SKM-1 treated with dmso at 0.1 percent for 144 hours (cell line): ENCODE measurements around the gene KRTAP9-1.
"Not testable (repeated sequence)": the region's sequence is repeated elsewhere in the genome, so short reads cannot be mapped to it uniquely, and the experiment has no call there.

Source experiments
- DNase-seq: peaks from one replicate; lab custom pipeline; 2025; ENCODE audit not compliant: unreplicated experiment; lab: John Stamatoyannopoulos, UW

The KRTAP9-1 gene

DNA sequence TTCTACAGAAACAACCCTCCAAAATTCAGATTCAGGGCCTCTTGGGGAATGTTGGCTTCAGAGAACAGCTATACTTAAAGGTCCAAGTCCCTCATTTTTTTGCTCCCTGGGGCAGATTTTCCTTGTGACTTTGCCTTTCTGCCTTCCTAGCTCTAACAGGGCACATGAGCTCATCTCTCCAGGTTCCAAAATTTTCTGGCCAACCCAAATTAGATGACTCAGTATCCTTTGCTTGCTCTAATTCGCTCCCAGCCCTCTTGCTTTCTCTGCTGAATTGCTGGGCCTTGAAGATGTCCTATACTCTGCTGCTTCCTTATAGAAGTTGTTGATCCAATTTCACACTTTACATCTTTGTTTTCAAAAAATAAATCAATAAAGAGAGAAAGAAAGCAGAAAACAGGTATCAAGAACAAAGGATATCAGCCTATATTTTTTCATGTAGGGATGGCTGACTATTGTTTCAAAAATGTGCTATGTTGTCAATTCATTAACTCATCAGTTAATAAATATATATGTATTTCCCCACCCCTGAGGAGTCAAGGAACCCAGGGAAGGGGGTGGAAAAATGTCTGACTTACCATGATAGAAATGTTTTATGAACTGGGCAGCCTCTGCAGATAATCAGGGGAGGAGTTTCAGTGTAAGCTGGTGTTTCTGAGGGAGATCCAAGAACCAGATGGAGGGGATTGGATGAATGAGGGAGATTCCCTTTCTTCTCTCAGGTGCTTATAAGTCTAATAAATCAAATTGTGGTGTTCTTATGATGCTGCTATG, 10.7 kb upstream of the KRTAP9-1 start:
- DNase-seq, result no peak

DNA sequence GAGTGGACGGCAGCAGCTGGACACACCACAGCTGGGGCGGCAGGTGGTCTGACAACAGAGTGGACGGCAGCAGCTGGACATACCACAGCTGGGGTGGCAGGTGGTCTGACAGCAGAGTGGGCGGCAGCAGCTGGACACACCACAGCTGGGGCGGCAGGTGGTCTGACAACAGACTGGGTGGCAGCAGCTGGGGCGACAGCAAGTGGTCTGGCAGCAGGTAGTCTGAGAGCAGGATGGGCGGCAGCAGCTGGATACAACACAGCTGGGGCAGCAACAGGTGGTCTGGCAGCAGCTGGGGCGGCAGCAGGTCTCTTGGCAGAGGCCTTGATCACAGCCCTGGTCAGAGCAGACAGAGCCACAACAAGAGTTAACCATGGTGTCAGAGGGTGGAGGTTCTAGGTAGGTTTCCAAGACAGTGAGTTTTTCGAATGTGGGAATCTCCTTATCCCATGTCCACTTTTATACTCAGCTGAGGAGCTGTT, 5.2 kb upstream of the KRTAP9-1 start, which contains the start of gene KRTAP4-1:
TSS of gene KRTAP4-1 (minus strand) at position 432 of the 482 bp plus-strand sequence. CDS start at position 375, 57 bp downstream.
- no peak for DNase-seq

DNA sequence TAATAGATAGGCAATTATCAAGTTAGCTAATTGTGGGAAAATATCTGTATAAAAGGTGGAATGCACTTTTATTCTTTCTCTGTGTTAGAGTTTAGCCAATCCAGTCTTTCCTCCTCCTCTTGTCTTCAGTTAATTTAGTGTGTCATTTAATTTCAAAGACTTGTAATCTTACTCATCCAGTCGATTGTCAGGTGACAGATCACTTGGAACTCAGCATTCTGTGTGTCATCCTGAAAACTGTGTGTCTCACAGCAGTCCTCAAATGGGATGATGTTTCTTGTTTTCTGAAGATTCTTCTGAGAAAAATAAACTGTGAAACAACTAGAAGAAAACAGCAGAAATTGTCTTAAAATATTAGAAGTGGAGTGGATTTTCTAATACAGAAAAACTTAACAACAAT, 4.7 kb upstream of the KRTAP9-1 start:
- DNase-seq, result no peak

DNA sequence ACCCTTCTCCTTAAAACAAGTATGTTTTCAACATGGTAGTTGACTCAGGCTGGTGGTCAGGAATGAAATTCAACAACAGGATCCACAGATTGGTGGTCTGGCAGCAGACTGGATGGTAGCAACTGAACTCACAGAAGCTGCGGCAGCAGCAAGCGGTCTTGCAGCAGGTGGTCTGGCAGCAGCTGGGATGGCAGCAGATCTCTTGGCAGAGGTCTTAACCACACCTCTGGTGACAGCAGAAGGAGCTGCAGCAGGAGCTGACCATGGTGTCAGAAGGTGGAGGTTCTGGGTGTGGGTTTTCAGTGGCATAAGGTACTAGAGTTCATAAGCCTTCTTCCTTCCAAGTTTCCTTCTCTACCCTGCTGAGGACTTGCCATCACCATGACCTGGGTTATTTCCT, 2.8 kb upstream of the KRTAP9-1 start:
- DNase-seq, result no peak

DNA sequence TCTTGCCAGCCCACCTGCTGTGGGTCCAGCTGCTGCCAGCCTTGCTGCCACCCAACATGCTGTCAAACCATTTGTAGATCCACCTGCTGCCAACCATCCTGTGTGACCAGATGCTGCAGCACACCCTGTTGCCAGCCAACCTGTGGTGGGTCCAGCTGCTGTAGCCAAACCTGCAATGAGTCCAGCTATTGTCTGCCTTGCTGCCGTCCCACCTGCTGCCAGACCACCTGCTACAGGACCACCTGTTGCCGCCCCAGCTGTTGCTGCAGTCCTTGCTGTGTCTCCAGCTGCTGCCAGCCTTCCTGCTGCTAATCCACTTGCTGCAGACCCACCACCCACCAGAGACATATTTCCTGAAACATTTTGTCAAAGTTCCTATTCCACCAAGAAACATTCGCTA, 641 bp downstream of the KRTAP9-1 start:
- DNase-seq, result no peak

DNA sequence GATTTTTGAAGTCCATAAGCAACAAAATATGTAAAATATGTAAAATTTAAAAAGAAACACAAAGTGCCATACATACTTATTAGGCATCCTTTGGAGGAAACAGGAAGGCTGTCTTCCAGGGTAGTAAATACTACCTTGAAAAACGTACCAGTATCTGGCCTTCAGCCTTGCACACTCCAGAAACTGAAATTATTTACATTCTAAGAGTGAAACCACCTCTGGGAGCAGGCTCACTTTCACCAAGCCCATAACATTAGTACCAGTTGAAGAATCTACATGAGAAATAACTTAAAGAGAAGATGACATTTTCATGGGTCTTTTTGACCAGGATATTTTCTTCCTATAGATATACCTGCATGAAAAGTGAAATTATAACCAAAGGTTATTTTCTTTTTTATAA, 6.4 kb downstream of the KRTAP9-1 start:
- no peak for DNase-seq

DNA sequence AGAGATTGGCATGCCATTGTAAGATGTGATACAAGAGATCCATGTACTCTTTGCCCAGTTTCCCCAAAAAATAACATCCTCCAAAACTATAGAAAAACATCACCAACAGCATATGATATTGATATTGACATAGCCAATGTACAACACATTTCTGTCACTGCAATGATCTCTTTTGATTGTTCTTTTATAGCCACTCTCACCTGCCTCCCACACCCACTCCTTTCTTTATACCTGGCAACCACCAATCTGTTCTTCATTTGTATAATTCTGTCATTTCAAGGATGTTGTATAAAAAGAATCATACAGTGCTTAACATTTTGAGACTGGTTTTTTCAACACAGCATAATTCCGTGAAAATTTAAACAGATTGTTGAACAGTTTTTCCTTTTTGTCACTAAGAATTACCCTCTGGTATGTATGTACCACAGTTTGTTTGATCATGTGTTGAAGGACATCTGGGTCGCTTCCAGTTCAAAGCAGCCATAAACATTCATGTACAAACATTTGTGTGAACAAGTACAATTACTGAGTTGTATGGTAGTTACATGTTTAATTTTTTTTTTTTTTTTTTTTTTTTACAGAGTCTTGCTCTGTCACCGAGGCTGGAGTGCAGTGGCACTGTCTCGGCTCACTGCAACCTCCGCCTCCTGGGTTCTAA, 9.9 kb downstream of the KRTAP9-1 start:
- no peak for DNase-seq

DNA sequence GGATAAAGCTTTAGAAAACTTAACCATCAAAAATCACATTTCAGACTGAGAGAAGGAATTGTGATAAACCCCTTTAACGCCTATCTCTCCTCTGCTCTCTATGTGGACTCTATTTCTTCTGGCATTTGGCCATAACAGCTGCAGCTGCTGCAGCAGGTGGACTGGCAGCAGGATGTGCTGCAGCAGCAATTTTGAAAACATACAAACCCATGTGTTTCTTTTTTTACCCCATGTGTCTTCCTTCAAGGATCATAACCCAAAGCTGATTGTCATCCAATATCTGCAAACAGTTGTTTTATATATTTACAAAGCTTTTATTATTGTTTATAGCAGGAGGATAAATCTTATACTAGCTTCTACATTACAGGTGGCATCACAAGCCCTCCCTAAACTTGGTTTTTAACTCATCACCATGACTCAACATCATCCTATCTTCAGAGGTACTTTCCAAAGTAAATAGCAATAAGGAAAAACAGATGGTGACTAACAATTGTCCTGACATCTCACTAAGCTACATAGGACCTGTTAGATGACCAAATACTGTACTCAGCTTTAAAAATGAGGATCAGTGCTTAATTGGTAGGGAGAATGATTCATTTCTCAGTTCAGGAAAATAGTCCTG, 22.3 kb downstream of the KRTAP9-1 start:
- DNase-seq, result no peak

DNA sequence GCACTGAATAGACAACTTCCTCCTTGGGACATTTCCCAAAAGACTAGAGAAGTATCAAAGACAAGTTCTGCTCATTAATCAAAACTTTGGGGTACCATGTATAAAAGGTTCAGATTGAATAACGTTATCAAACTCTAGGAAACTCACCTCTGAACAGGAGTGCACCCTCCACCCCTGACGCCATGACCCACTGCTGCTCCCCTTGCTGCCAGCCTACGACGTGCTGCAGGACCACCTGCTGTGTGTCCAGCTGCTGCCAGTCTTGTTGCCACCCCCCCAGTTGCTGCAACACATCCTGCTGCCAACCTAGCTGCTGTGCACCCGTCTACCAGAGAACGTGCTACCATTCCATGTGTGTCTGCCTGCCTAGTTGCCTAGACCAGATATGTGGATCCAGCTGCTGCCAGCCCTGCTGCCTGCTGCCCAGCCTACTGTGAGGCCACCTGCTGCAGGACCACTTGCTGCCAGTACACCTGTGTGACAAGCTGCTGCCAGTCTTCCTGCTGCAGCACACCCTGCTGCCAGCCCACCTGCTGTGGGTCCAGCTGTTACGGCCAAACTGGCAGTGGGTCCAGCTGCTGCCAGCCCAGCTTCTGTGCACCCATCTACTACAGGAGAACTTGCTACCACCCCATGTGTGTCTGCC, 23.0 kb downstream of the KRTAP9-1 start:
- no peak for DNase-seq

DNA sequence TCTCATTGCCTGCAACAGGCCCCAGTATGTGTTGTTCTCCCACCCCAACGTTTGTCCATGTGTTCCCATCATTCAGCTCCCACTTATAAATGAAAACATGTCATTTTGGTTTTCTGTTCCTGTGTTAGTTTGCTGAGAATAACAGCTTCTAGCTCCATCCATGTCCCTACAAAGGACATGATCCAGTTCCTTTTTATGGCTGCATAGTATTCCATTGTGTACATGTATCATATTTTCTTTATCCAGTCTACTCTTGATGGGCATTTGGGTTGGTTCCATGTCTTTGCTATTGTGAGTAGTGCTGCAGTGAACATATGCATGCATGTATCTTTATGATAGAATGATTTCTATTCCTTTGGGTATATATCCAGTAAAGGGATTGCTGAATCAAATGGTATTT, 26.0 kb downstream of the KRTAP9-1 start:
- no peak for DNase-seq

DNA sequence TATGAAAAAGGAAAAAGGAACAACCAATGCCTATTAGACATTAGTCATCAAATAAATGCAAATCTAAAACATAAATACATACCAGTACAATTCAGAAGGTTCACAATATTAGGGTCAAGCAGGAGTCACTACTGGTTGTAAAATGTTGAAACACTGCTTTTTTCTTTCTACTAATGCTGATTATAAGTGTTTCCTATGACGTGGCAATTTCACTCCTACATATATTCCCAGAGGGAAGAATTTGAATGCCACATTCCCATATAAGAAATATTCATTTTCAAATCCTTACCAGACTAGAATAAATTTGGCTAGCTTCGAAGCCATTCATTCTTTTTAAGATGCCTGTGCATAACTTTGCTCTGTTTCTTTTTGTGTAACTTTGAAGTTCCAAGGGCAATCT, 34.1 kb downstream of the KRTAP9-1 start:
- DNase-seq, result no peak

DNA sequence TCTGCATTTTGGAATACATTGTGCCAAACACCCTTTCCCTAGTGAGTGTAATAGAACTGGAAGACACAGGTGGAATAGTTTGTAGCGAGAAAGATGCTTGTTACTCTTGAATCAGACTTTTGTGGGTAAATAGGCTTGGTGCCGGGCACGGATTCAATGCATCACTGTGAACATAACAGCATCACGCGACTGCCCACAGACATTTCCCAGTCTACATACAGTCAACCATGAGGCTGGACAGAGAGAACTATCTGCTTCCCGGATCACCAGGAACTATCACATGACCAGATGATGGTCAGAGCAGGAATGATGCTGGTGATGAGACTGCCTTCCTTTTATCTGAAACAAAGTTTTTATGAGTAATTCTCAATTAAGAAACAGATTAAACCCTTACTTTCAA, 36.4 kb downstream of the KRTAP9-1 start:
- DNase-seq, result no peak

DNA sequence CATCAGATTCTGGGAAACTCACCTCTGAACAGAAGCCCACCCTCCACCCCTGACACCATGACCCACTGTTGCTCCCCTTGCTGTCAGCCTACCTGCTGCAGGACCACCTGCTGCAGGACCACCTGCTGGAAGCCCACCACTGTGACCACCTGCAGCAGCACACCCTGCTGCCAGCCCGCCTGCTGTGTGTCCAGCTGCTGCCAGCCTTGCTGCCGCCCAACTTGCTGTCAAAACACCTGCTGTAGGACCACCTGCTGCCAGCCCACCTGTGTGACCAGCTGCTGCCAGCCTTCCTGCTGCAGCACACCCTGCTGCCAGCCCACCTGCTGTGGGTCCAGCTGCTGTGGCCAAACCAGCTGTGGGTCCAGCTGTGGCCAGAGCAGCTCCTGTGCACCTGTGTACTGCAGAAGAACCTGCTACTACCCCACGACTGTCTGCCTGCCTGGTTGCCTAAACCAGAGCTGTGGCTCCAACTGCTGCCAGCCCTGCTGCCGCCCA, 37.0 kb downstream of the KRTAP9-1 start, which contains the start of gene KRTAP9-2:
TSS of gene KRTAP9-2 (plus strand) at position 51 of the 498 bp plus-strand sequence. CDS start at position 58, 7 bp downstream.
- DNase-seq, result not testable (repeated sequence)

DNA sequence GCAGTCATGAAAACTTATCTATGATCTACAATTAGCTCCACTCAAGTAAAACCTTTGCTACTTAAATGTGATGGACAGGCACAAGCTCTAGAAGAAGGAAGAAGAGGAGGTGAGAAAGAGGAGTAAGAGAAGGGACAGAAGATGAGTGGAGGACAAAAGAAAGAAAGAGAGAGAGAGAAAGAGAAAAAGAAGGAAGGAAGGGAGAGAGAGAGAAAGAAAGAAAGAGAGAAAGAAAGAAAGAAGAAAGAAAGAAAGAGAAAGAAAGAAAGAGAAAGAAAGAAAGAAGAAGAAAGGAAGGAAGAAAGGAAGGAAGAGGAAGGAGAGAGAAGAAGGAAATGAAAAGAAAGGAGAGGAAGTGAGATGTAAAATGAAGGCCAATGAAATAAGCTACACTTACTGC, 40.4 kb downstream of the KRTAP9-1 start:
- no peak for DNase-seq

DNA sequence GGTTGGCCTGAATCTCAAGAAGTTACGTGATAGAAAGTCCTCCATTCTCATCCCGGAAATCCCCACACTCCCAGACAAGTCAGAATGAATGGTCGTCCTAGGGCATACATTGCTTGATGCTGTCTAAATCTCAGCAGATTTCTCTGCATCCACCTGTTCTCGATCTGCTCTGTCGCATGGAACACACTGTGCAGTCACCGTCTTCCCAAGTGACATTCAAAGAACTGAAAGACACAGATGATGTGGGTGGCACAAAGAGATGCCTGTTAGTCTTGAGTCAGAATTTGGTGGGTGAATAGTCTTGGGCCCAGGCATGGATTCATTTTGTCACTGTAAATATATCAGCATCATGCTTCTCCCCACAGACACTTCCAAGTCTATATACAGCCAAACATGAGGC, 42.0 kb downstream of the KRTAP9-1 start:
- no peak for DNase-seq

DNA sequence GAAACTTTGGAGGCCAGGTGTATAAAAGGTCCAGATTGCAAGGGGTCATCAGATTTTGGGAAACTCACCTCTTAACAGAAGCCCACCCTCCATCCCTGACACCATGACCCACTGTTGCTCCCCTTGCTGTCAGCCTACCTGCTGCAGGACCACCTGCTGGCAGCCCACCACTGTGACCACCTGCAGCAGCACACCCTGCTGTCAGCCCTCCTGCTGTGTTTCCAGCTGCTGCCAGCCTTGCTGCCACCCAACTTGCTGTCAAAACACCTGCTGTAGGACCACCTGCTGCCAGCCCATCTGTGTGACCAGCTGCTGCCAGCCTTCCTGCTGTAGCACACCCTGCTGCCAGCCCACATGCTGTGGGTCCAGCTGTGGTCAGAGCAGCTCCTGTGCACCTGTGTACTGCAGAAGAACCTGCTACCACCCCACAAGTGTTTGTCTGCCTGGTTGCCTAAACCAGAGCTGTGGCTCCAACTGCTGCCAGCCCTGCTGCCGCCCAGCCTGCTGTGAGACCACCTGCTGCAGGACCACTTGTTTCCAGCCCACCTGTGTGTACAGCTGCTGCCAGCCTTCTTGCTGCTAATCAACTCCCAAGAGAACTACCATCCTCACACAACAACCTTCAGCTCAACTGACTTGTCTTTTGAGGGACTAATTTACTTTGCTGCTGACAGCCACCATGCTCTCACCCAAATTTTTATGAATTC, 42.9 kb downstream of the KRTAP9-1 start, which contains the start of gene KRTAP9-3:
TSS of gene KRTAP9-3 (plus strand) at position 51 of the 707 bp plus-strand sequence. CDS start at position 104, 53 bp downstream.
- not testable (repeated sequence) for DNase-seq

DNA sequence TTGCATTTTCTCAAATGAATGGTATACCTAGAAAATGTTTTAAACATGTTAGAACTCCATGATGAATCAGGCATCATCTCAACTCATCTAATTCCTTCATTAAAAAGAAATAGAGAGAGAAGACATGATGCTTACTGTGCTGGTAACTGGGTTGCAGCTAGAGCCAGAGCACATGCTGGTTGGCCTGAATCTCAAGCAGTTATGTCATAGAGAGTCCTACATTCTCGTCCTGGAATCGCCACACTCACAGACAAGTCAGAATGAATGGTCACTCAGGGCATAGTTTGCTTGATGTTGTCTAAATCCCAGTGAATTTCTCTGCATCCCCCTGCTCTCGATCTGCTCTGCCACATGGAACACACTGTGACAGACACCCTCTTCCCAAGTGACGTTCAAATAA, 47.4 kb downstream of the KRTAP9-1 start:
- not testable (repeated sequence) for DNase-seq

DNA sequence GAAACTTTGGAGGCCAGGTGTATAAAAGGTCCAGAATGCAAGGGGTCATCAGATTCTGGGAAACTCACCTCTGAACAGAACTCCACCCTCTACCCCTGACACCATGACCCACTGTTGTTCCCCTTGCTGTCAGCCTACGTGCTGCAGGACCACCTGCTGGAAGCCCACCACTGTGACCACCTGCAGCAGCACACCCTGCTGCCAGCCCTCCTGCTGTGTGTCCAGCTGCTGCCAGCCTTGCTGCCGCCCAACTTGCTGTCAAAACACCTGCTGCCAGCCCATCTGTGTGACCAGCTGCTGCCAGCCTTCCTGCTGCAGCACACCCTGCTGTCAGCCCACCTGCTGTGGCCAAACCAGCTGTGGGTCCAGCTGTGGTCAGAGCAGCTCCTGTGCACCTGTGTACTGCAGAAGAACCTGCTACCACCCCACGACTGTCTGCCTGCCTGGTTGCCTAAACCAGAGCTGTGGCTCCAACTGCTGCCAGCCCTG, 48.3 kb downstream of the KRTAP9-1 start, which contains the start of gene KRTAP9-8:
TSS of gene KRTAP9-8 (plus strand) at position 51 of the 489 bp plus-strand sequence. CDS start at position 104, 53 bp downstream.
- DNase-seq, result not testable (repeated sequence)
